GM12878 (cell line): ENCODE measurements around the gene ZNF692. TPM values are rescaled to one million over a fixed set of nuclear protein-coding genes. Genes with fewer than 3 reads are reported as not detected.

Experiments used
- ASH2L ChIP-seq: fragments of 300-600, 200-600 bp; sonication (generic); IDR thresholded peaks from 2 replicates; pipeline ENCODE4 v1.6.1; 2017; ENCODE audit warnings: low read depth, mild to moderate bottlenecking, borderline replicate concordance
- HDGF ChIP-seq: fragments of 450-650 bp; IDR thresholded peaks from 2 replicates; pipeline ENCODE4 v1.6.1; 2016; ENCODE audit warnings: antibody characterized with exemption
- PRDM15 ChIP-seq: fragments of 450-650 bp; formaldehyde crosslinking; IDR thresholded peaks from 2 replicates; pipeline ENCODE4 v1.4.0; 2020; ENCODE audit warnings: mild to moderate bottlenecking, moderate library complexity
- REST ChIP-seq: IDR thresholded peaks from 2 replicates; pipeline ENCODE4 v1.6.1; 2012; ENCODE audit warnings: mild to moderate bottlenecking, low read depth, low read length
- SIX5 ChIP-seq: IDR thresholded peaks from 2 replicates; pipeline ENCODE4 v1.6.1; 2011; ENCODE audit warnings: mild to moderate bottlenecking, low read depth, low read length, moderate library complexity; ENCODE audit not compliant: severe bottlenecking
- SRF ChIP-seq, 2 experiments: IDR thresholded peaks; 2 replicates each; pipeline ENCODE4 v1.6.1; 2011; ENCODE audit warnings: low read depth in 2 of 2, low read length in 2 of 2, mild to moderate bottlenecking in 1 of 2, moderate library complexity in 1 of 2
- SUZ12 ChIP-seq: fragments of 200-600 bp; sonication (generic); IDR thresholded peaks from one replicate; pipeline ENCODE4 v1.6.1; 2018; ENCODE audit warnings: antibody characterized with exemption, mild to moderate bottlenecking; ENCODE audit not compliant: unreplicated experiment
- ZBTB4 ChIP-seq: fragments of 450-650 bp; formaldehyde crosslinking; IDR thresholded peaks from 2 replicates; pipeline ENCODE4 v1.4.0; 2022; ENCODE audit warnings: mild to moderate bottlenecking, moderate library complexity
- polyA plus RNA-seq, 11 experiments: library from polyadenylated mRNA; depleted of rRNA in 4 of 11; unstranded in 6 of 11; stranded (reverse) in 5 of 11; fragments of >200 nt; fragmentation: Nextera tagmentation in 4 of 11; fragmentation: Illumina TruSeq in 1 of 11; extraction: Ambion mirVana in 4 of 11; extraction: Trizol in 1 of 11; gene quantifications; 1 replicate in 1 of 11; 2 replicates in 10 of 11; pipeline versions ENCODE4 v1.2.1 to v1.2.3, GENCODE V29; 2011 to 2016; ENCODE audit warnings: inconsistent platforms in 2 of 11, missing spikeins in 2 of 11, low read depth in 1 of 11
- total RNA-seq, 4 experiments: library from RNA; depleted of rRNA in 3 of 4; stranded (reverse); fragments of >200 nt in 3 of 4; fragmentation: Illumina TruSeq in 1 of 4; extraction: Trizol in 1 of 4; gene quantifications; 2 replicates each; pipeline versions ENCODE4 v1.2.1 to v1.2.3, GENCODE V29; 2013 to 2021

ZNF692 gene
- total and polyA plus RNA-seq, 10 of the 15 experiments (the other 5 are each of a cell fraction or from before 2014, with no cell fraction given) = 5.3 to 76.6 (median 36.9) TPM

GRCh38 chr1:248807067-248807737 lies 51.7 kb downstream of the ZNF692 start (continued):
- TF ChIP-seq PRDM15 (CRISPR knock-in tag) (no peak), ASH2L (no peak), ZBTB4 (CRISPR knock-in tag) (no peak), SRF (IDR thresholded peaks at IDR 0.05; ENCODE audit: low read depth in 2 of 2, low read length in 2 of 2) (no peak), REST (no peak), SIX5 (no peak), HDGF (no peak; the same call in 1 of the 2 replicates), SUZ12 (no peak)
